Thyroid gland (tissue), 4 donors: ENCODE results near the gene MANEA.

Source experiments
- CTCF ChIP-seq, 6 experiments: fragments of 200-600 bp in 3 of 6; fragments of 450-650 bp in 3 of 6; sonication (generic) in 3 of 6; IDR thresholded peaks; one replicate each; pipeline ENCODE4 v1.5.1; 2016 to 2019; ENCODE audit warnings: antibody characterized with exemption in 6 of 6, mild to moderate bottlenecking in 2 of 6, inconsistent platforms in 1 of 6, moderate library complexity in 1 of 6
- POLR2A ChIP-seq, 2 donors: fragments of 450-650 bp; IDR thresholded peaks; one replicate each; pipeline ENCODE4 v1.6.1; 2017; ENCODE audit warnings: antibody characterized with exemption in 2 of 2, mild to moderate bottlenecking in 2 of 2, moderate library complexity in 1 of 2

- TF ChIP-seq POLR2A (IDR thresholded peaks at IDR 0.05) (no peak), CTCF (IDR thresholded peaks at IDR 0.05) (no peak)
These were observed 47.0 kb upstream of the MANEA start for GRCh38 chr6:95530176-95530819.
